Measurements from ENCODE around the gene ADAM15. TPM values are rescaled to one million over a fixed set of nuclear protein-coding genes. Genes with fewer than 3 reads are reported as not detected.

The ADAM15 gene
- total and polyA plus RNA-seq, 5 experiments from 2014 or later = 2.8 to 21.9 (median 4.5) TPM

- no peak for ATAC-seq
- Mint-ChIP-seq H3K9me3 (no peaks in the 10 kb centered on the region), H3K27me3 (no peaks in the 10 kb centered on the region), H3K36me3 (no peaks in the 10 kb centered on the region), H3K4me1 (peaks cover 34 to 82% (median 77%) of the 10 kb centered on the region in 4 donors), H3K4me3 (peak overlapping the region in 8 of 10 donors; percentile 6 to 68 (median 50)), H3K27ac (peak overlapping the region in 6 of 10 donors; percentile 44 to 83 (median 74))
- POLR2A ChIA-PET = interaction anchor here (0.6 to 3.4 kb wide), 4 partner anchors 7 to 53 kb away, joined by 4 to 20 read pairs (median 6); no protein-coding TSS in a partner anchor
- DNase-seq = no peak
Observed at GRCh38 chr1:155013632-155014031, 37.5 kb upstream of the ADAM15 start.

GRCh38 chr1:155014709-155015508, 36.2 kb upstream of the ADAM15 start:
- DNase-seq (no peak), ATAC-seq (no peak)
- Mint-ChIP-seq H3K36me3 (no peaks in the 10 kb centered on the region), H3K9me3 (no peaks in the 10 kb centered on the region), H3K4me3 (peak overlapping the region in 2 of 10 donors; percentile 39 to 68), H3K27ac (peak overlapping the region in 3 of 10 donors; percentile 27 to 48 (median 46)), H3K27me3 (peaks cover 0 to 4% (median 0%) of the 10 kb centered on the region in 5 donors), H3K4me1 (peaks cover 31 to 76% (median 69%) of the 10 kb centered on the region in 4 donors)
- POLR2A ChIA-PET = interaction anchor here (0.9 to 4.3 kb wide), 11 partner anchors 8 to 295 kb away, joined by 3 to 29 read pairs (median 16); partner anchors contain the start of genes CKS1B, FLAD1, PBXIP1 and PYGO2

GRCh38 chr1:155015527-155016230, 35.4 kb upstream of the ADAM15 start:
- Mint-ChIP-seq H3K36me3 (no peaks in the 10 kb centered on the region), H3K4me3 (peak overlapping the region; percentile 44 to 78 (median 67)), H3K27ac (peak overlapping the region in 8 of 10 donors; percentile 52 to 86 (median 73)), H3K4me1 (peaks cover 30 to 69% (median 61%) of the 10 kb centered on the region in 4 donors), H3K27me3 (peaks cover 0 to 10% (median 0%) of the 10 kb centered on the region in 5 donors), H3K9me3 (no peaks in the 10 kb centered on the region)
- DNase-seq = no peak
- ATAC-seq = no peak
- POLR2A ChIA-PET = interaction anchor here (0.9 to 4.3 kb wide), 15 partner anchors 9 to 294 kb away, joined by 3 to 29 read pairs (median 15); partner anchors contain the start of genes ADAM15, CKS1B, FLAD1 and PBXIP1

GRCh38 chr1:155016231-155016831, 34.8 kb upstream of the ADAM15 start:
- Mint-ChIP-seq H3K36me3 (no peaks in the 10 kb centered on the region), H3K9me3 (no peaks in the 10 kb centered on the region), H3K27me3 (peaks cover 0 to 10% (median 0%) of the 10 kb centered on the region in 5 donors), H3K4me1 (peaks cover 26 to 65% (median 55%) of the 10 kb centered on the region in 4 donors), H3K4me3 (peak overlapping the region; percentile 44 to 78 (median 67)), H3K27ac (peak overlapping the region in 7 of 10 donors; percentile 56 to 77 (median 73))
- peak; percentile 25 to 26 for ATAC-seq
- DNase-seq = no peak
- POLR2A ChIA-PET = interaction anchor here (0.9 to 4.3 kb wide), 17 partner anchors 9 to 457 kb away, joined by 3 to 29 read pairs (median 9); partner anchors contain the start of genes ADAM15, CKS1B, FLAD1 and PBXIP1

GRCh38 chr1:155017041-155017945, 33.8 kb upstream of the ADAM15 start:
- peaks cover 0 to 17% (median 0%) of the 10 kb centered on the region in 5 donors for H3K27me3 Mint-ChIP-seq
- POLR2A ChIA-PET = interaction anchor here (0.8 to 4.3 kb wide), 21 partner anchors 9 to 458 kb away, joined by 3 to 29 read pairs (median 5); partner anchors contain the start of genes ADAM15, CKS1B, FLAD1 and PBXIP1
- no peaks in the 10 kb centered on the region for H3K36me3 Mint-ChIP-seq
- no peaks in the 10 kb centered on the region for H3K9me3 Mint-ChIP-seq
- peak overlapping the region; percentile 52 to 78 (median 69) for H3K4me3 Mint-ChIP-seq
- H3K4me1 Mint-ChIP-seq = peaks cover 26 to 56% (median 51%) of the 10 kb centered on the region in 4 donors
- DNase-seq = peak; percentile 78 to 91 (median 86)
- peak overlapping the region in 5 of 10 donors; percentile 29 to 80 (median 67) for H3K27ac Mint-ChIP-seq
- ATAC-seq = peak; percentile 98

GRCh38 chr1:155017946-155018316, 33.2 kb upstream of the ADAM15 start:
- H3K9me3 Mint-ChIP-seq = no peaks in the 10 kb centered on the region
- H3K4me3 Mint-ChIP-seq = peak overlapping the region; percentile 51 to 74 (median 64)
- peak overlapping the region in 4 of 10 donors; percentile 29 to 76 (median 52) for H3K27ac Mint-ChIP-seq
- POLR2A ChIA-PET = interaction anchor here (0.6 to 4.3 kb wide), 15 partner anchors 10 to 458 kb away, joined by 3 to 29 read pairs (median 6); partner anchors contain the start of genes ADAM15, FLAD1, PBXIP1 and PMVK
- no peak for DNase-seq
- H3K27me3 Mint-ChIP-seq = peaks cover 0 to 20% (median 0%) of the 10 kb centered on the region in 5 donors
- no peaks in the 10 kb centered on the region for H3K36me3 Mint-ChIP-seq
- peak in 1 of 2 donors; percentile 4 for ATAC-seq
- H3K4me1 Mint-ChIP-seq = peaks cover 24 to 50% (median 45%) of the 10 kb centered on the region in 4 donors

- H3K36me3 Mint-ChIP-seq = peaks cover 0 to 2% (median 0%) of the 10 kb centered on the region in 3 donors
- no peak for ATAC-seq
- H3K27me3 Mint-ChIP-seq = peaks cover 0 to 28% (median 0%) of the 10 kb centered on the region in 5 donors
- DNase-seq = no peak
- peaks cover 21 to 43% (median 37%) of the 10 kb centered on the region in 4 donors for H3K4me1 Mint-ChIP-seq
- H3K9me3 Mint-ChIP-seq = no peaks in the 10 kb centered on the region
- peak overlapping the region in 4 of 10 donors; percentile 35 to 69 (median 52) for H3K27ac Mint-ChIP-seq
- POLR2A ChIA-PET = interaction anchor here (0.5 to 4.3 kb wide), 10 partner anchors 28 to 374 kb away, joined by 3 to 20 read pairs (median 4); partner anchors contain the start of genes FLAD1, PMVK and PYGO2
- peak overlapping the region in 1 of 10 donors; percentile 26 for H3K4me3 Mint-ChIP-seq
Observed at GRCh38 chr1:155018617-155019348, 32.3 kb upstream of the ADAM15 start.

GRCh38 chr1:155019377-155020245, 31.5 kb upstream of the ADAM15 start:
- H3K27me3 Mint-ChIP-seq = peaks cover 0 to 28% (median 4%) of the 10 kb centered on the region in 5 donors
- H3K4me1 Mint-ChIP-seq = peaks cover 16 to 35% (median 31%) of the 10 kb centered on the region in 4 donors
- peak overlapping the region in 2 of 10 donors; percentile 3 to 30 for H3K4me3 Mint-ChIP-seq
- peaks cover 0 to 2% (median 0%) of the 10 kb centered on the region in 3 donors for H3K36me3 Mint-ChIP-seq
- POLR2A ChIA-PET = interaction anchor here (0.6 to 1.8 kb wide), 4 partner anchors 36 to 58 kb away, joined by 3 to 6 read pairs (median 4); partner anchors contain the start of genes FLAD1 and PYGO2
- ATAC-seq (no peak), DNase-seq (no peak)
- no peaks in the 10 kb centered on the region for H3K9me3 Mint-ChIP-seq
- H3K27ac Mint-ChIP-seq = peak overlapping the region in 3 of 10 donors; percentile 36 to 69 (median 52)

- Mint-ChIP-seq H3K27me3 (peaks cover 0 to 28% (median 5%) of the 10 kb centered on the region in 5 donors), H3K9me3 (no peaks in the 10 kb centered on the region), H3K27ac (no peak overlapping the region), H3K4me1 (peaks cover 8 to 17% (median 11%) of the 10 kb centered on the region in 4 donors), H3K36me3 (peaks cover 0 to 2% (median 0%) of the 10 kb centered on the region in 3 donors), H3K4me3 (no peak overlapping the region)
- ATAC-seq (no peak), DNase-seq (no peak)
- POLR2A ChIA-PET = interaction anchor here (0.7 to 1.0 kb wide), 2 partner anchors 23 to 27 kb away, joined by 3 to 9 read pairs; no protein-coding TSS in a partner anchor
Observed at GRCh38 chr1:155022136-155022926, 28.8 kb upstream of the ADAM15 start.

Measured in naive thymus-derived CD8-positive, alpha-beta T cell (primary cell).